K562 (cell line): Measurements from ENCODE around the gene ZBTB46. TPM values are rescaled to one million over a fixed set of nuclear protein-coding genes. Genes with fewer than 3 reads are reported as not detected.
A peak's percentile ranks its signal among the peaks of the same experiment; 100 is the strongest.

Experiments used
- CHAMP1 ChIP-seq: fragments of 450-650 bp; IDR thresholded peaks from 2 replicates; pipeline ENCODE4 v1.6.1; 2016; ENCODE audit warnings: mild to moderate bottlenecking
- CREB1 ChIP-seq, 2 experiments: sonication (generic) in 1 of 2; formaldehyde crosslinking in 1 of 2; IDR thresholded peaks; 2 replicates each; pipeline versions ENCODE4 v1.6.1 to v1.8.0; 2012 to 2022; ENCODE audit warnings: inconsistent platforms in 1 of 2, mild to moderate bottlenecking in 1 of 2, missing genetic modification reagents in 1 of 2, moderate library complexity in 1 of 2
- HBP1 ChIP-seq: fragments of 450-650 bp; formaldehyde crosslinking; IDR thresholded peaks from 2 replicates; pipeline ENCODE4 v1.4.0; 2022; ENCODE audit warnings: missing genetic modification characterization
- PHF20 ChIP-seq: fragments of 450-650 bp; IDR thresholded peaks from 2 replicates; pipeline ENCODE4 v1.6.1; 2018; ENCODE audit not compliant: partially characterized antibody
- RFX1 ChIP-seq: fragments of 450-650 bp; IDR thresholded peaks from 2 replicates; pipeline ENCODE4 v1.6.1; 2016; ENCODE audit warnings: mild to moderate bottlenecking, moderate library complexity
- TRIM25 ChIP-seq: fragments of 450-650 bp; IDR thresholded peaks from 2 replicates; pipeline ENCODE4 v1.7.0; 2016; ENCODE audit warnings: borderline replicate concordance
- TRIM28 ChIP-seq: fragments of 450-650 bp; IDR thresholded peaks from 2 replicates; pipeline ENCODE4 v1.6.1; 2017
- USF1 ChIP-seq: sonication (generic); formaldehyde crosslinking; IDR thresholded peaks from 2 replicates; pipeline ENCODE4 v1.9.0; 2022; ENCODE audit warnings: mild to moderate bottlenecking, missing genetic modification reagents
- XRCC3 ChIP-seq: fragments of 450-650 bp; IDR thresholded peaks from 2 replicates; pipeline ENCODE4 v1.6.1; 2017; ENCODE audit warnings: mild to moderate bottlenecking, moderate library complexity
- ZNF224 ChIP-seq: sonication (generic); formaldehyde crosslinking; IDR thresholded peaks from 2 replicates; pipeline ENCODE4 v1.8.0; 2022; ENCODE audit warnings: mild to moderate bottlenecking, missing genetic modification reagents
- ZNF324 ChIP-seq: fragments of 250-450 bp; sonication (Bioruptor Pico); IDR thresholded peaks from 2 replicates; pipeline ENCODE4 v1.4.0; 2020; ENCODE audit warnings: mild to moderate bottlenecking
- ZNF707 ChIP-seq: fragments of 250-450 bp; sonication (Bioruptor Pico); conservative IDR thresholded peaks from 2 replicates; pipeline ENCODE4 v1.8.0; 2022; ENCODE audit warnings: inconsistent platforms, mild to moderate bottlenecking, moderate library complexity
- polyA plus RNA-seq, 8 experiments: library from polyadenylated mRNA; depleted of rRNA in 4 of 8; stranded (reverse) in 5 of 8; unstranded in 3 of 8; fragments of >200 nt; fragmentation: Nextera tagmentation in 2 of 8; fragmentation: Illumina TruSeq in 1 of 8; extraction: Ambion mirVana in 2 of 8; extraction: Trizol in 1 of 8; gene quantifications; 2 replicates each; pipeline versions ENCODE4 v1.2.1 to v1.2.3, GENCODE V29; 2011 to 2014; ENCODE audit warnings: inconsistent platforms in 1 of 8, missing spikeins in 1 of 8
- total RNA-seq, 7 experiments: library from RNA; depleted of rRNA in 6 of 7; stranded (reverse); fragments of >200 nt in 6 of 7; fragmentation: Illumina TruSeq in 2 of 7; extraction: Trizol in 2 of 7; gene quantifications; 2 replicates each; pipeline versions ENCODE4 v1.2.1 to v1.2.3, GENCODE V29; 2011 to 2021; ENCODE audit warnings: low replicate concordance in 1 of 7
- TF ChIP-seq, protein P1 (sequence below), 2 experiments: fragments of 150-350 bp in 1 of 2; IDR thresholded peaks; 2 replicates each; pipeline ENCODE4 v1.6.1; 2012 to 2016; ENCODE audit warnings: low read depth in 2 of 2, low read length in 2 of 2, mild to moderate bottlenecking in 1 of 2, moderate library complexity in 1 of 2
- TF ChIP-seq, protein P2 (sequence below): sonication (generic); formaldehyde crosslinking; IDR thresholded peaks from 2 replicates; pipeline ENCODE4 v1.8.1; 2022; ENCODE audit warnings: missing genetic modification reagents
- TF ChIP-seq, protein P3 (sequence below): fragments of 250-450 bp; sonication (Bioruptor Pico); IDR thresholded peaks from 2 replicates; pipeline ENCODE4 v1.8.0; 2021; ENCODE audit warnings: moderate library complexity, mild to moderate bottlenecking, inconsistent platforms

The ZBTB46 gene
- total and polyA plus RNA-seq, 9 of the 15 experiments (the other 6 are each of a cell fraction or from before 2014, with no cell fraction given) = 0.29 to 4.1 (median 1.1) TPM

DNA sequence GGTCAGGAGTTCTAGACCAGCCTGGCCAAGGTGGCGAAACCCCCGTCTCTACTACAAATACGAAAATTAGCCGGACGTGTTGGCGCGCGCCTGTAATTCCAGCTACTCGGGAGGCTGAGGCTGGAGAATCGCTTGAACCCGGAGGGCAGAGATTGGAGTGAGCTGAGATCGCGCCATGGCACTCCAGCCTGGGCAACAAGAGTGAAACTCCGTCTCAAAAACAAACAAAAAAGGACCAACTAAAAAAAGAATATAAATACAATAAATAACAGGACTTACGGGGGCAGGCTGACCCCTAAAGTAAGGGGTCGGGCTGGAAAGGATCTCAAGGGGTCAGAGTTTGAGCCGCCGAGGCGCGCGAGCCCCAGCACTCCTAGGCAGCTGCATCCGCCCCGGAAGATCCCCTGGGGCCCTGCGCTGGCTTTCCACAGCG lies 33.5 kb upstream of the ZBTB46 start (continued):
- TF ChIP-seq, protein P1, sequence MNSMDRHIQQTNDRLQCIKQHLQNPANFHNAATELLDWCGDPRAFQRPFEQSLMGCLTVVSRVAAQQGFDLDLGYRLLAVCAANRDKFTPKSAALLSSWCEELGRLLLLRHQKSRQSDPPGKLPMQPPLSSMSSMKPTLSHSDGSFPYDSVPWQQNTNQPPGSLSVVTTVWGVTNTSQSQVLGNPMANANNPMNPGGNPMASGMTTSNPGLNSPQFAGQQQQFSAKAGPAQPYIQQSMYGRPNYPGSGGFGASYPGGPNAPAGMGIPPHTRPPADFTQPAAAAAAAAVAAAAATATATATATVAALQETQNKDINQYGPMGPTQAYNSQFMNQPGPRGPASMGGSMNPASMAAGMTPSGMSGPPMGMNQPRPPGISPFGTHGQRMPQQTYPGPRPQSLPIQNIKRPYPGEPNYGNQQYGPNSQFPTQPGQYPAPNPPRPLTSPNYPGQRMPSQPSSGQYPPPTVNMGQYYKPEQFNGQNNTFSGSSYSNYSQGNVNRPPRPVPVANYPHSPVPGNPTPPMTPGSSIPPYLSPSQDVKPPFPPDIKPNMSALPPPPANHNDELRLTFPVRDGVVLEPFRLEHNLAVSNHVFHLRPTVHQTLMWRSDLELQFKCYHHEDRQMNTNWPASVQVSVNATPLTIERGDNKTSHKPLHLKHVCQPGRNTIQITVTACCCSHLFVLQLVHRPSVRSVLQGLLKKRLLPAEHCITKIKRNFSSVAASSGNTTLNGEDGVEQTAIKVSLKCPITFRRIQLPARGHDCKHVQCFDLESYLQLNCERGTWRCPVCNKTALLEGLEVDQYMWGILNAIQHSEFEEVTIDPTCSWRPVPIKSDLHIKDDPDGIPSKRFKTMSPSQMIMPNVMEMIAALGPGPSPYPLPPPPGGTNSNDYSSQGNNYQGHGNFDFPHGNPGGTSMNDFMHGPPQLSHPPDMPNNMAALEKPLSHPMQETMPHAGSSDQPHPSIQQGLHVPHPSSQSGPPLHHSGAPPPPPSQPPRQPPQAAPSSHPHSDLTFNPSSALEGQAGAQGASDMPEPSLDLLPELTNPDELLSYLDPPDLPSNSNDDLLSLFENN (IDR thresholded peaks at IDR 0.05; ENCODE audit: low read depth in 2 of 2, low read length in 2 of 2) = no peak
- TF ChIP-seq ZNF224 (CRISPR knock-in tag) (no peak), USF1 (CRISPR knock-in tag) (no peak), PHF20 (no peak), XRCC3 (no peak), RFX1 (no peak), ZNF324 (CRISPR knock-in tag) (no peak), CREB1 (IDR thresholded peaks at IDR 0.05) (no peak), CREB1 (CRISPR knock-in tag; IDR thresholded peaks at IDR 0.05) (no peak), CHAMP1 (no peak), HBP1 (CRISPR knock-in tag) (no peak), ZNF707 (CRISPR knock-in tag) (no peak), TRIM28 (0 out of 2 replicates have a peak, but pooled peaks have one; percentile 15), TRIM25 (peak; percentile 94)
- TF ChIP-seq, protein P2, sequence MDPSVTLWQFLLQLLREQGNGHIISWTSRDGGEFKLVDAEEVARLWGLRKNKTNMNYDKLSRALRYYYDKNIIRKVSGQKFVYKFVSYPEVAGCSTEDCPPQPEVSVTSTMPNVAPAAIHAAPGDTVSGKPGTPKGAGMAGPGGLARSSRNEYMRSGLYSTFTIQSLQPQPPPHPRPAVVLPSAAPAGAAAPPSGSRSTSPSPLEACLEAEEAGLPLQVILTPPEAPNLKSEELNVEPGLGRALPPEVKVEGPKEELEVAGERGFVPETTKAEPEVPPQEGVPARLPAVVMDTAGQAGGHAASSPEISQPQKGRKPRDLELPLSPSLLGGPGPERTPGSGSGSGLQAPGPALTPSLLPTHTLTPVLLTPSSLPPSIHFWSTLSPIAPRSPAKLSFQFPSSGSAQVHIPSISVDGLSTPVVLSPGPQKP (CRISPR knock-in tag) = no peak
- TF ChIP-seq, protein P3, sequence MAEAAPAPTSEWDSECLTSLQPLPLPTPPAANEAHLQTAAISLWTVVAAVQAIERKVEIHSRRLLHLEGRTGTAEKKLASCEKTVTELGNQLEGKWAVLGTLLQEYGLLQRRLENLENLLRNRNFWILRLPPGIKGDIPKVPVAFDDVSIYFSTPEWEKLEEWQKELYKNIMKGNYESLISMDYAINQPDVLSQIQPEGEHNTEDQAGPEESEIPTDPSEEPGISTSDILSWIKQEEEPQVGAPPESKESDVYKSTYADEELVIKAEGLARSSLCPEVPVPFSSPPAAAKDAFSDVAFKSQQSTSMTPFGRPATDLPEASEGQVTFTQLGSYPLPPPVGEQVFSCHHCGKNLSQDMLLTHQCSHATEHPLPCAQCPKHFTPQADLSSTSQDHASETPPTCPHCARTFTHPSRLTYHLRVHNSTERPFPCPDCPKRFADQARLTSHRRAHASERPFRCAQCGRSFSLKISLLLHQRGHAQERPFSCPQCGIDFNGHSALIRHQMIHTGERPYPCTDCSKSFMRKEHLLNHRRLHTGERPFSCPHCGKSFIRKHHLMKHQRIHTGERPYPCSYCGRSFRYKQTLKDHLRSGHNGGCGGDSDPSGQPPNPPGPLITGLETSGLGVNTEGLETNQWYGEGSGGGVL (CRISPR knock-in tag) = no peak
